GM19023 (cell line): ENCODE results near the gene TSPAN9.

Experiments used
- ATAC-seq: cut with Tn5 transposase; IDR thresholded peaks from one replicate; pipeline ENCODE4 v1.9.1; 2021; ENCODE audit warnings: mild to moderate bottlenecking, moderate library complexity; ENCODE audit not compliant: unreplicated experiment

The TSPAN9 gene

DNA sequence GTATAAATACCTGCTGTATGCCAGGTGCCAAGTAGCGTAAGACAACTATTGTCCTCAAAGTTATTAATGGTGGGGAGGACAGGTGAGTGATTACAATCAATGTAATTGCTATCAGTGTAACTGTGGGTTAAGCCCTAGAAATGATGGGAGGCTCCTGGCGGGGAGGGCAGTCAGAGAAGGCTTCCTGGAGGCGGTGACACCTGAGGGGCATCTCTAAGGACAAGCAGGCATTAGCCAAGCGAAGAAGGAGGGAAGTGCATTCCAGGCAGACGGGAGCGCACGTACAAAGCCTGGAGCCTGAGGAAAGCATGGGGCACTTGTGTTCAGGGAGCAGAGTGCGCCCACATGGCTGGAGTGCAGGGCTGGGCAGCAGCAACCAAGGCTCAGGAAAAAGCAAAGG, 230.9 kb downstream of the TSPAN9 start:
- no peak for ATAC-seq

DNA sequence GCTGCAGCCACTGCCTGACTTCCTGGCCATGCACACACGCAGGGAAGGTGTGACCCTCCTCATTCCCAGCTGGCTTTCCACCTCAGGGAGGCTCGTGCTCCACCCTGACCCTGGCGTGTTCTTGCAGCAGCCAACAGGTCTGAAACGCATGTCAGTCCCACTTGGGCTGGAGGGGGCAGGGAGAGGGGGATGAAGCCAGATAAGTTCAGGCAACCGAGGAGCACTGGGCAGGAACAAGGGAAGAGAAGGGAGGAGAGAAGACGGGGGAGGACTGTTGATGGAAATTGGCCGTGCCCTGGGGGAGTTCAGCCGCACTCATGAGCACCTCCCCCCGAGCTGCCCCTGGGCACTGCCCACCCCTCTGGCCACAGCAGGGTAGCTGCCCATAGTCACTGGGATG, 231.4 kb downstream of the TSPAN9 start:
- ATAC-seq = no peak

DNA sequence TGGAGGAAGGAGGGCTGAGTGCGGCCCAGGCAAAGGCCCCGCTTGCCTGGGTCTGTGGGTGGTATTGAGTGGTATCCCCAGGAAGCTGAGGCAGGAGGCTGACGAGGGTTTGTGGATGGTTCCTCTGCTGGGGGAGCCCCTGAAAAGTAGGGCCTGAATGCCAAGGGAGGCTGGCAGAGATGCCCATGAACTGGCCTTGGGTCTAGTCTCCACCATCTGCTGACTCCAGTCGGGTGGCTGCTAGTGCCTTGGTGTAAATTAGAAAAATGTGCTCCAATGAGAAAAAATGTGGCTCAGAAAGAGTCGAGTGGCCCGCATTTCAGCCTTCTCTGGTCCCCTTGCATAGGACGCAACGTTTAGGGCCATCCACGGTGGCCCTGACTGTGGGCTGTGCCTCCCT, 232.6 kb downstream of the TSPAN9 start:
- ATAC-seq = no peak

DNA sequence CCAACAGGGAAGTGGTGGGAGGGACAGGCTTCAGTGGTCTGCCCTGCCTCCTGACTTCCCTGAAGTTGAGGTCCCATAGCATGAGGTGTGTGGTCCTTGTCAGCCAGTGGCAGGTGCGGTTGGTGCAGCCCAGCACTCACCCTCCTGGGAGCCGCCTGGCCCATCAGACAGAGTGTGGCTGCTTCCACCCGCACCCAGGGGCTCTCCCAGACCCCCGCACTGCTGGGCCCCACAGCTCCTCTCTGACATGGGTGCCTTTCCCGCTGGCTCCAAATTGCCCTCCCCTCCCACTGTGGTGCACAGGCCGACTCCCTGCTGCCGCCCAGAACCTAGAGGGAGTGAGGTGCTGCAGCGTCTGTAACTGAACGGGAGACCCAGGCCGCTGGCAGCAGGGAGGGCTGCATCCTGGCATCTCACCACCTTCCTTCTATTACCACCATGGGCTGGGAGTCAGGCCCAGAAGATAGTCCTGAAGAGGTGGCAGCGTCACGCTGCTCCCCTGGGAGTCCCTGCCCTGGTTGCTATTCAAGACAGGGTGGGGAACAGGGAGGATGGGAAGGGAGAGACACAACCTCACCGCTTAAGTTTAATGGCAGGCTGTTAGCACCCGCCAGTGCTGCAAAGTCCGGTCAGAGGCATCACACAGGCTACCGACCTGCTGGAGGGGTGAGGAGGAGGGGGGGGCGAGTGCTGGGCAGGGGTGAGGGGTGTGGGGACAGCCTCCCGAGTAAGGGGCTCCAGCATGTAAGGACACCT, 233.3 kb downstream of the TSPAN9 start:
- no peak for ATAC-seq

DNA sequence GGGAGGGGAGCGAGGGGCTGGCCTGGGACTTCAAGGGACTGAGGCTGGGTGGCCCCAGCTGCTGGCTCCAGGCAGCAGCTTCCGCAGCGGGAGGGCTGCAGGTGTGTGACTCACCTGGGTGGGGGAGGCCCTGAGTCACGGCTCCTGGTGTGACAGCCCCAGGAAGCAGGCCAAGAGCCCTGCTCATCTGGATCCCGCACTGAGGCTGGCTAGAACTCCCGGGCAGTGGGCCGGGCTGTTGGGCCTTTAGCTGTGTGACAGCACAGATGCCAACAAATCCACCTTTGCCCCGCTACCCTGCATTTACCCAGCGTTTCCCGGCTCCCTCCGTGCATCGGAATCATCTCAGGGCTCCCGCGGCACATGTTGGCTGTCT, 233.8 kb downstream of the TSPAN9 start:
- no peak for ATAC-seq

DNA sequence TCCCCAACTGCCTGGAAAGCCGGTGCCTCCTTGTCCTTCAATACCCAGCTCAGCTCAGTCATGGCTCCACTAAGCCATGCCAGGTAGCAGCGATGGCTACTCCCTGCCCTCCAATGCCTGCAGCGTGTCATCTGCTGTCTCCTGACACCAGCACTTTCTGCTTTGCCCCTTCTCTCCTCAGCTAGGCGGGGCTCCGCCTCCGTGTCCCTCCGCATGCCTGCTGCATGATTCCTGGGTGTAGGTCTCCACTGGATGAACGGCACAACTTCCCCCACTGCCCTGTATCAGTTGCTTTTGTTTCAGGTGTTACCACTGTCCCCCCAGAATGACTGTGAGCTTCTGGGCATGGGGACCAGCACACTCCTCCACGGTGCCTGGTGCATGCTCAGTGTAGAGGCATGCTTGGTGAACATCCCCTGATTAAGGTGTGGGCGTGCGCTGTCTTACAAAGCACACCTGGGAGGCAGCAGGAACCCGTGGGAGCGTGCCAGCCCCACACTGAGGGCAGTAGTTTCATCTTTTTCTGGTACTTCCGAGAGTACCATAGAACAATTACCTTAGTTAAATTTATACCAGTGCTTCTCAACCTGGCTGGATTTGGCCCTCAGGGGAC, 234.4 kb downstream of the TSPAN9 start:
- ATAC-seq = no peak

DNA sequence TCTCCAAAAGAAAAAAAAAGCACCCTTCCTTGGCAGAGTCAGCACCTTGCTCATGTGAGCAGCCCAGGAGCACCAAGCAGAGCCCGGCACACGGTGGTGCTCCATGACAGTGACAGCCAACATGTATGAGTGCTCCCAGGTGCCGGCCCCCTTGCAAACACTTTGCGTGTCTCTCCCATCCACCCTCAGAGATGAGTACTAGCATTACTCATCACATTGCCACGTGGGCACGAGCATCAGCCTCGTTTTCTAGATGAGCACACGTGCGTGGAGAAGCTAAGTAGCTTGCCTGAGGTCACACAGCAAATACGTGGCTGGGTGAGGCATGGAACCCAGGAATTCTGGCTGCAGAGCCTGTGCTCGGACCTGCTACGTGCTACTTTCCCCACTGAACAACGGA, 235.9 kb downstream of the TSPAN9 start:
- ATAC-seq = no peak

DNA sequence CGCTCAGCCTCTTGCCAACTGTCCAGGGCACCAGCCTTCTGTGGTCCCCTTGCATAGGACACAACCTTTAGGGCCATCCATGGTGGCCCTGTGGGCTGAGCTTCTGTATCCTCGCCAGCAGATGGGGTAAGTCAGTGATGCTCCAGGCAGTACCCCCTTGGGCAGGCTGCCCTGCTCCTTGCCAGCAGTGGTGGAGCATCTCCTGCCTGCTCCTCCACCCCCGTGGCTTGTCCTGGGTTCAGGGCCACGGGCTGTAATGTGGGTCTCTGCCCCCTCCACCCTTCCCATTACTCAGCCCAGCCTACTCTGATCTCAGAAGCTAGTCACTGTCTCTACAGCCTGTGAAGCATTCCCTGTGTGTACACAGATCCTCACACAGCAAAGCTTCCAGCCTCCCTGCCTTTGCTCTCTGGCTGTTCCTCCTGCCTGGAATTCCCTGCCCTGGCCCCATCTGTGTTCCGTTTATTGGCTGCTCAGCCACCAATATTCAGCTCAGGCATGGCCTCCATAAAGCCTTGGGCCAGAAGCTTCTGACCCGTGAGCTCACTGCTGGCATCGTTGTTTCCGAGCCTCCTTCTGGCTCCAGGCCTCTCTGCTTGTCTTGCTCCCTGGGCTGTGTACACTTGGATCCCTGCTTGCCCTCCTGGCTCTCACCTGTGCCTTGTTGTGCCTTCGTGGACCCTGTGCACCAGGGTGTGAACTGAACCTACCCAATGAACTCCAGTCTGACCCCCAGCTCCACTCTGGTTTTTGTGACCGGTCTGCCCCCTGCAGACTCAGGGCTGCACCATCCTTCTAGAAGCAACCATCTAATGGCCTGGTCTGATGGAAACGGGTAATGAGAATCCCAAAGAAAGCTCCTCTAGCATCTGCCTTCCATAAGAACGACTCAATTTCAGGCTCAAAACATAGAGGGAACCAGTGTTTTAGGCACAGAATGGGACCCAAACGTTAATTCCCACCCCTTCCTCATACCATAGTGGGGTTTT, 236.8 kb downstream of the TSPAN9 start:
- no peak for ATAC-seq

DNA sequence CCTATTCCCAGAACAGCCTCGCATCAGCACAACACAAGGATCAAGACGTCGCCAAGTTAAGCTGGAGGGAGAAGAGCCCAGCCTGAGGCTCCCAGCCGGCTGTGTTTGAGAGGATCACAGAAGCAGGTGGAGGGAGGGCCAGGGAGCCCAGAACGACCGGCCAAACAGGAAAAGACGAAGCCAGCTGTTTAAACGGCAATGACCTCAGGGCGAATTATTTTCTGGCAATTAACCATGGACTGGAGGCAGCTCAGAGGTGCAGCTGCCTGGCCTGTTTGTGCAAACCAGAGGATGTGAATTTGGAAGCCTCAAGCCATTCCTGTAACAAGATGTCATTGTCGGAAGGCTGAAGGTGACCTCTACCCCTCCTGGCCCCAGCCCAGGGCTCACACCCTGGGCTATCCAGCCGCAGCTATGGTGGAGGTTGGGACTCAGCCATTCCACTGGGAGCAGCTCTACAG, 238.1 kb downstream of the TSPAN9 start:
- ATAC-seq = no peak

DNA sequence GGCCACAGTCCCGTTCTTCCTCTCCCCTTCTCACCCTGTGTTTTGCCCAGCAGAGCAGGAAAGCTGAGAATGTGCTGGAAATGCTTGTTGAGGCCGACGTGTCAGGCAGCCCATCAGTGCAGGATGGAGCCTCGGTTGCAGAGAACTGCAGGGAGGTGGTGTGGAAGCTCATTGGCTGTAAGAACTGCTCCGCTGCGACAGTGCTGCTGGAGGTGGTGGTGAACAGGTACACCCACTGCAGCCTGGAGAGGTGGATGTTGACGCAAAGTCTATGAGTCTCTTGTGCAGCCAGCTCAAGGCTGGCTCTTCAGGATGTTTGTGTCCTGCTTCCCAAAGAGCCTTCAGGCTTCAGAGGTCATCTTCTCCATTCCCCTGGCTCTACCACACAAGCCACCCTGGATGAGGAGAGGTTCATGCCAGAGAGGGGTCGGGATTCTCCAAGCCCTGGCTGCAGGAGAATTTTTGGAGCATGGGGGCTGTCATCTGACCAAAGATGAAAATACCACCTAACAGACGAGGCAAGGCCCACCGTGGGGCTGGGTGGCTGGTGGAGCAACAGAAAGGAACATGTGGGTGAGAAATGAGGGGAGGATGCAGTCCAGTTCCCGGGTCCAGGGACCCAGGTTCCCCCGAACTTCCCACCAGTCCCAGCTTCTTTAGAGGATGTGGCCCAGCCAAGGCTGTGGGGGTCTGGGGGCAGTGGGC, 239.7 kb downstream of the TSPAN9 start:
- no peak for ATAC-seq

DNA sequence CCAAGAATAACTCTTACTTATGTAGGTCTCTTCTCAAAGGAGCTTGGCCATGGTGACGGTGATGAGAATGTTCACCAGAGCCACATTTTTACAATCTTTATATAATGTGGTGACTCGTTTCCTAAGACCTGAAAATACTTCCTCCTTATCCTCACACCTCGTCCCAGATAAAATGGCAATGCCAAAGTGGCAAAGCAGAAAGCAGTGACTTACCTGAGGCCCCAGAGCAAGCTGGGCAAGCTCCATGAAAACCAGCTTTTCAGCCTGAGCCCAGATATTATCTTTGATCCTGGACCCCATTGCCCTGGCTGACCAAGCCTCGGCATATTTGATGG, 240.3 kb downstream of the TSPAN9 start:
- ATAC-seq = no peak

DNA sequence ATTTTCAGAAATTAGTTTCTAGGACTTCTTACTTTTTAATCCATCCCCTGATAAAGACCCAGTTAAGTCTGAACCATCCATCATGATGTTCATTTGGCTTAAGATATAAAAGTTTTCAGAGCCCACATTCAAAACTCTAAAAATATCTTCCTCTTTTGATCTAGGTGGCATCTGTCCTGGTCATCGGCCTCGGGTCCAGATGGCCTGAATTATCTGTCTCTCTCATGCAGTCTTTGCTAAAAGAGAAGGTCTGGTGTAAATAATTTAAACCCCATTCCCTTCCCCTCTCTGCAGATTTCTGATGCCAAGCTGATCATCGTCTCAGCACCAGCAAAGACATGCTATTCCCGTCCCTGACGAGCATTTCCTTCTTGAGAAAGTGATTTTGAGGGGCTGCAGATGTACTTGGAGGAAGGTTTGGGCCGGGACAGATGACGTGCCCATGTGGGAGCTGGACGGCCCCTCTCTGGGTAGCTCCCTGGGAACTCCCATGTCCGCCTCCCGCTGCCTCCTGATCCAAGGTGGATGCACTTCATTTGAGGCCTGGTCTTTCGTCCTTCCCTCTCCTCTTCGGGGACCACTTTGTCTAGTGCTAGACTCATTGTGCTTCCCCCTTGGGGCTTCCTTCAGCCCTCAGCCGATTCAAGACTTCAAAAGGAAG, 240.8 kb downstream of the TSPAN9 start:
- no peak for ATAC-seq

DNA sequence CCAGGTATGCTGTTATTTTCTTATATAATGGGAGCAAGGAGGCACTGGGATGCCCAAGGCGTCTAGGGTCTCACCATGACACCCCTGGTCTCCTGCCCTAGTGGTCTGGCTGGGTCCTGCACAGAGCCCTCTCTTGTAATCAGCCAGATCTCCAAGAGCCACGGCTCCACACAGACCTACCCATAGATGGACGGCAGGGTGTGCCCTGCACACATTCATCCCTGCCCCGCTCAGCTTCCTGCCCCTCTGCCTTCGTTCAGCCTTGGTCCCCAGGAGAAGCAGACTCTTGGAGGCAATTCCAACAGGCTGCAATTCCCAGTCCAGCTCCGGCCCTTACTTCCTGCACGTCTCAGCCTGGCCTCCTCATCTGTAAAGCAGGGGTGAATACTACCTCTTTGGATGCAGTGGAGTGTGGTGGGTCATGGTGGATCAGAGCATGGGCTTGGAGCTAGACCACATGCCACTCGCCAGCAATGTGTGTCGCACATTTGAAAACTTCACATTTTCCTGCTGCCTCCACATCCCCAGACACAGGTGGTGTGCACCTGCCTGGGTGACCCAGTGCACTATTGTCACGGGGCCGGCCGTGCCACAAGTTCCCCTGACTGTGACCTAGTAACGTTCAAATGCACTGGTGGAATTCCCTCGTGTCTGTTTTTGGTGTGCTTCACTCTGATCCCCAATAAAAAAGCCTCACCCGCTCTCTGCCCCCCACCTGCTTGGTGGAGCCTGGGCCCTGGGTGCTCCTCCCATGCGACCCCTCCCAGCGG, 242.7 kb downstream of the TSPAN9 start:
- ATAC-seq = no peak

DNA sequence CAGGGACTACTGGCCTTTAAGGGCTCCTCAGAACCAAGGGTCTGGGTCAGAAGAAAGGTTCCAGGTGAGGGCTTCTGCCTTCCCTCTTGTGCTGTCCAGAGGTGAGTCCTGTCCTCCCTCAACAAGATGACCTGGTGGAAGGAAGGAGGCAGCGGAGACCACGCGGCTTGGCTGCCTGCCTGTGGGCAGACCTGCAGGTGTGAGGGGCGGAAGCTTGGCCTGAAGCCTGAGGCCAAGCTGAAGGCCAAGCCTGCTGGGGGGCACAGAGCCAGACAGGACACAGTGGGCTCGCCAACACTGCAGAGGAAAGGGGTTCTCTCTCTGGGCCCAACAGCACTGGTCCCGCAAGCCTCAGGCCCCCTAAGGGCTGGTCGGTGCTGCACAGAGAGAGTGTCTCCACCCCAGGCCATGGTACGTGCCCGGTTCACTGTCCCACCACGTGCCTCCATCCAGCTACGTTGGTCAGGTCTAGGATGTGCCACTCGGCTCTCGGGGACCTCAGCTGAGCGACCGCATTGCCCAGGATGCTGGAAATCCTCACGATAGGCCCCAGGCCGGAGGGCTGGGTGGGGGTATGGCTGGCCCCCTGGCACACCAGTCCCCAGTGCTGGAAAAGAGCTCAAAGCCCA, 243.8 kb downstream of the TSPAN9 start:
- no peak for ATAC-seq

DNA sequence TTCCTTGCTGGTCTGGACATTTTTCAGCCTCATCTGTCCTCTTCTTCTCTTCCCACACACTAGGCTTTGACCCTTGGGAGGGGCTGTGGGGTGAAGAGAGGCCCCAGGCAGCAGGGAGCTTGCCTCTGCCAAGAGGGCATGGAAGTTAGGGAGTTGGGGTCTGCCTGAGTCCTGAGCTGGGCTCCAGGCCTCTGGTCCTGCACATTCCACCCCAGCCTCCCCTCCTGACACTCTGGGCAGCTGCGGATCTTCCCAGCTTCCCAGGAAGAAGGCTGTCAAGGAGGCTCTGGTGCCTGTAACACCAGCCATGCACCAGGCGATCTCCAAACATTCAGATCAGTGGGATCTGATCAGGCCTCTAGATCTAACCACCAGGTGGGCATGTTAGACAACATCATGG, 244.7 kb downstream of the TSPAN9 start:
- no peak for ATAC-seq

DNA sequence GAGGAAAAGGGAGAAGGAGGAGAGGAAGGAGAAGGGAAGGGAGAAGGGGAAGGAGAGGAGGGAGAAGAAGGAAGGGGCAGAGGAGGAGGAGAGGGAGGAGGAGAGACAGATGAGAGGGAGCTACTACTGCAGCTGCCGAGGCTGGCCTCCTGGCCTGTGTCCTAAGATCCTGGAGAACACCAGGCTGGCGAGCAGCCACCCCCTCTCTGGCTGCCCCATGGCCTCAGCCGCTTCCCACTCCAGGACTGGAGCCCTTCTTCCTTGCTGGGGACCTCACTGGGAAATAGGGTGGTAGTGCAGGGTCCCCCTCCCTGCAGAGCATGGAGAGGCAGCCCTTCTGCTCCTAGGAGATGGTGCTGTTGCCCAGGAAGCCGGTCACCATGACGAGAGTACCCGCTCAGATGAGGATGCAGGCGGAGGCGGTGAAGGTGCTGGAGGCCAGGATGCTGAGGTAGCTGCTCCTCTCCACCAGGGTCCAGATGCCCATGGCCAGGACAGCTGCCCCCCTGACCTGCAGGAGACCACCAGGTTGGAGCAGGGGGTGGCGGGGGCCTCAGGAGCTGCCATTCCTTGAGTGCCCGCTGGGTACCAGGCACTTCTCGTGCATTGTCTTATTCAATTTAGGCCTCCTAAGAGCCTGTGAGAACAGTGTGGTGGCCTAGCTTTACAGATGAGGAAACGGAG, 246.0 kb downstream of the TSPAN9 start:
- ATAC-seq = no peak

DNA sequence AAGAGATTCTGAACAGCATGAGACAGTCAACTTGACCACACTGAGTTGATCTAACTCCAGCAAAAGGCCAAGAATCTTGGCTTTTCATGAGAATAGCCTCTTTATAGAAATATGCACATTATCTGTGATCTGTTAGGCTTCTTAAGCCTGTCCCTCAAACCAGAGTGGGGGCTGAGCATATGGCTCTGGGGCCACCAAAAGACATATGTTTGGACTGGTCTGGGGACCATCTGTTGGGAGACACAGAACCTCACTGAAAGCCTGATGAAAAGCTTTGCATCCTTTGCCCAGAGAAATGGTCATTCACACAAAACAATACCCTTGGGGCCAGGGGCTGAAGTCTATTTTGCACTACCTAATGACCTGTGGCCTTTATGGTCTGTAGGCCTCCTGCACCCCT, 248.6 kb downstream of the TSPAN9 start:
- no peak for ATAC-seq

DNA sequence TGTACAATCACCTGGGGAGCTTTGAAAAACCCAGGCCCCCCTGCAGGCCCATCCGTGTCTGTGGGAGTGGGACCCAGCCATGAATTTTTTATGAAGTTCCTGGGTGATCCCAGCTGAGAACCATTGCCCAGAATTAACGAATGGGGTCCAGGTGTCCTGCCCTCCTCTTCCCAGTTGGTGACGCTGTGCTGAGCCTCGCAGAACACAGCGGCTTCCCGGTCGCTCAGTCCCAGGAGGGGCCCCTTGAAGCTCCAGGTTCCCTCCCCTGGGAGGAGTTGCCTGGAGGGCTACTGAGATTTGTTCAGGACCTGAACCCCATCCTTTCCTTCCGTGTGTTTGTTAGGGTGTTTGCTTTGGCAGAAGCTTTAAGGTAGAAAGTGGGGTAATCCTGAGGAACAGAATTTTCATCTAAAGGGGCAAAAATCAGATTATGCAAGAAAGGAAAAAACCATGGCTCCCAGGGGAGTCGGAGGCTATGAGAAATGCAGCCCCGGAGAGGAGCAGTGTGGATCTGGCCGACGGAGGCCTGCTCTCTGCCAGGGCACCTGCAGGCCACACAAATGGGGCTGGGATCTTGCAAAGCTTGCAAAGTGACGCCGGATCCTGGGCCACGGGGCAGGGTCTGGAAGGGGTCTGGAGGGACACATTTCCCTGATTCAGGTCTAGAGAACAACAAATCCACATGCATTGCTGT, 249.1 kb downstream of the TSPAN9 start:
- ATAC-seq = no peak
